ENCODE data around the gene INTS11. TPM values are rescaled to one million over a fixed set of nuclear protein-coding genes. Genes with fewer than 3 reads are reported as not detected.

The INTS11 gene
- total and polyA plus RNA-seq, 4 donors, result 26.3 to 40.5 (median 34.5) TPM

DNA sequence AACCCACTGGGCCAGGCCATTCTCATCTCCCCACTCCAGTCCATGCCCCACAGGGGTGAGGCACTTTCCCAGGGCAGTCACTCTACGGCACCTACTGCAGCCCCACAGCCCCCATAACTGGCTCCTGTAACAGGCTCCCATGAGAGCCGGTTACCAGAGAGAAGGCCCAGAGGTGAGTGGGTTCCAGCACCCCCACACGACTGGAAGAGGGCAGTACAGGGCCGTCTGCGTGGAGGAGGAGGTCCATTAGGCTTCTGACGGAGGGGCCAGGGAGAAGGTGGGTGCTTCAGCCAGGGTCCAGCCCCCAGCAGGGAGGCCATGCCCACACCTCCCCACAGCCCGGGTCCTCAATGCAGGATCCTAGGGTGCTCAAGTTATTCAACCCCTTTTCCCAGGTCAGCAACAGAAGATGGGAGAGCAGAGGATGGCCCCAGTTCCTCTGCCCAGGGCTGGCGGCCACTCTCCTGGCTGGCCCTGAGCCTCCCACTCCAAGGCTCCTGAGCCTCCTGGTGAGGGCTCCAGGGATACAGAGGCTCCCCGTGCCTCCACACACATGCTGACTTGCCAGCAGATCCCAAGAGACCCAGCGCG is 18.3 kb downstream of the INTS11 start:
- 53% methylated on average over 11 of the region's 11 CpGs for WGBS
- H3K9ac ChIP-seq (ENCODE audit: low read depth in 1 of 2, low read length in 2 of 2), result no peak overlapping the region

DNA sequence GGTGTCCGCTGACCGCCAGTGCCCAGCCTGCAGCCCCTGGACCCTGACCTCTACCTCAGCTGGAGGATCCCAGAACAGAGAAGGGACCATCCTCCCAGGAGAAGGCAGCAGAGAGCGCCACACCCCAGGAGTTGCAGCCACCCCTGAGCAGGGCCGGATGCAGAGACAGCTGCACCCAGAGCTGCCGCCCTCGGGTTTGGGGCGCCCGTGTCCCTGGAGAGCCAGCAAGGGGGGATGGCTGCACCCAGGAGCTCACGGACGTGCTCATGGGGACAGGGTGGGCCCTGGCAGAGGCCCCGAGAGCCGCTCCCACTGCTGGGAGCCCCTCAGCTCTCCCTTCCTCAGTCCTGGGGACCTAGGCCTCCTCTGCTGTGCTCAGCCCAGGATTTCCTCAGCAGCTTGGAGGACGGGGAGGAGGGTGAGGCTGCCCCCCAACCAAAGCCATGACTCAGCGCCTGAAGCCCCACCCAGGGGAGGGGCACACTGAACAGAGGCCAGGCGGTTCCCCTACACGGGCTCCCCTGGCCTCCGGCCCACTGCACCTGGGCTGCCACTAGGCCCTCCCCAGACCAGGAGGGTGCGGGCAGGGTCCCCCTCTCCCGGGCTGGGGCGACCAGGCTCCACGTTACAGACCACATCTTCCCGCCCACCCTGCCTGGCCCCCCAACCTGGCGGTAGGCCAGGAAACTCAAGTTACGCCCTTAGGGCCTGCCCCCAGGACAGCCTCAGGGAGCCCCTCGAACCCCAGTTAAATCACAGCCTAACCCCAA is 19.0 kb downstream of the INTS11 start:
- H3K9me3 ChIP-seq (ENCODE audit: control insufficient read depth in 4 of 4, low read length in 3 of 4), result no peaks in the 10 kb centered on the region
- H3K4me3 ChIP-seq (ENCODE audit: low read depth in 1 of 3, low read length in 3 of 3), result no peak overlapping the region
- WGBS, result 51% methylated on average over 25 of the region's 25 CpGs
- peak; percentile 74 for DNase-seq (ENCODE audit: low spot score)
- peaks cover 18 to 44% (median 34%) of the 10 kb centered on the region in 4 donors for H3K4me1 ChIP-seq (ENCODE audit: control insufficient read depth in 4 of 4, insufficient read depth in 4 of 4, low read length in 3 of 4)
- peak overlapping the region in 1 of 2 donors; percentile 25 for H3K9ac ChIP-seq (ENCODE audit: low read depth in 1 of 2, low read length in 2 of 2)
- TF ChIP-seq, protein P1, sequence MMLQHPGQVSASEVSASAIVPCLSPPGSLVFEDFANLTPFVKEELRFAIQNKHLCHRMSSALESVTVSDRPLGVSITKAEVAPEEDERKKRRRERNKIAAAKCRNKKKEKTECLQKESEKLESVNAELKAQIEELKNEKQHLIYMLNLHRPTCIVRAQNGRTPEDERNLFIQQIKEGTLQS (IDR thresholded peaks at IDR 0.05), result no peak
- TF ChIP-seq RAD21 (IDR thresholded peaks at IDR 0.05), result no peak
- no peak for TF ChIP-seq GABPA (IDR thresholded peaks at IDR 0.05 in 1 of 2, conservative IDR thresholded peaks at IDR 0.05 in 1 of 2)
- TF ChIP-seq YY1 (IDR thresholded peaks at IDR 0.05), result no peak
- TF ChIP-seq HNF4A (conservative IDR thresholded peaks at IDR 0.05), result no peak
- no peak for TF ChIP-seq RXRA (IDR thresholded peaks at IDR 0.05)
- TF ChIP-seq JUND (IDR thresholded peaks at IDR 0.05), result no peak
- H3K27me3 ChIP-seq (ENCODE audit: control insufficient read depth in 4 of 4, insufficient read depth in 4 of 4, low read length in 3 of 4), result no peaks in the 10 kb centered on the region
- no peaks in the 10 kb centered on the region for H3K36me3 ChIP-seq (ENCODE audit: control insufficient read depth in 4 of 4, insufficient read depth in 3 of 4, low read depth in 1 of 4, low read length in 3 of 4)
- H3K27ac ChIP-seq (ENCODE audit: low read depth in 1 of 2, low read length in 2 of 2), result peak overlapping the region; percentile 37 to 40

More for the DNA sequence above, 18.3 kb downstream of the INTS11 start:
- H3K27ac ChIP-seq (ENCODE audit: low read depth in 1 of 2, low read length in 2 of 2), result no peak overlapping the region
- H3K9me3 ChIP-seq (ENCODE audit: control insufficient read depth in 4 of 4, low read length in 3 of 4), result no peaks in the 10 kb centered on the region
- H3K36me3 ChIP-seq (ENCODE audit: control insufficient read depth in 4 of 4, insufficient read depth in 3 of 4, low read depth in 1 of 4, low read length in 3 of 4), result peaks cover 0 to 4% (median 1%) of the 10 kb centered on the region in 4 donors
- H3K4me3 ChIP-seq (ENCODE audit: low read depth in 1 of 3, low read length in 3 of 3), result no peak overlapping the region
- no peaks in the 10 kb centered on the region for H3K27me3 ChIP-seq (ENCODE audit: control insufficient read depth in 4 of 4, insufficient read depth in 4 of 4, low read length in 3 of 4)
- DNase-seq (ENCODE audit: low spot score), result no peak
- TF ChIP-seq GABPA (IDR thresholded peaks at IDR 0.05 in 1 of 2, conservative IDR thresholded peaks at IDR 0.05 in 1 of 2) (no peak), EGR1 (IDR thresholded peaks at IDR 0.05; ENCODE audit: low read depth in 2 of 2) (no peak), JUND (IDR thresholded peaks at IDR 0.05) (no peak), HNF4G (IDR thresholded peaks at IDR 0.05) (no peak), NR2F2 (IDR thresholded peaks at IDR 0.05) (no peak)
- TF ChIP-seq, protein P2, sequence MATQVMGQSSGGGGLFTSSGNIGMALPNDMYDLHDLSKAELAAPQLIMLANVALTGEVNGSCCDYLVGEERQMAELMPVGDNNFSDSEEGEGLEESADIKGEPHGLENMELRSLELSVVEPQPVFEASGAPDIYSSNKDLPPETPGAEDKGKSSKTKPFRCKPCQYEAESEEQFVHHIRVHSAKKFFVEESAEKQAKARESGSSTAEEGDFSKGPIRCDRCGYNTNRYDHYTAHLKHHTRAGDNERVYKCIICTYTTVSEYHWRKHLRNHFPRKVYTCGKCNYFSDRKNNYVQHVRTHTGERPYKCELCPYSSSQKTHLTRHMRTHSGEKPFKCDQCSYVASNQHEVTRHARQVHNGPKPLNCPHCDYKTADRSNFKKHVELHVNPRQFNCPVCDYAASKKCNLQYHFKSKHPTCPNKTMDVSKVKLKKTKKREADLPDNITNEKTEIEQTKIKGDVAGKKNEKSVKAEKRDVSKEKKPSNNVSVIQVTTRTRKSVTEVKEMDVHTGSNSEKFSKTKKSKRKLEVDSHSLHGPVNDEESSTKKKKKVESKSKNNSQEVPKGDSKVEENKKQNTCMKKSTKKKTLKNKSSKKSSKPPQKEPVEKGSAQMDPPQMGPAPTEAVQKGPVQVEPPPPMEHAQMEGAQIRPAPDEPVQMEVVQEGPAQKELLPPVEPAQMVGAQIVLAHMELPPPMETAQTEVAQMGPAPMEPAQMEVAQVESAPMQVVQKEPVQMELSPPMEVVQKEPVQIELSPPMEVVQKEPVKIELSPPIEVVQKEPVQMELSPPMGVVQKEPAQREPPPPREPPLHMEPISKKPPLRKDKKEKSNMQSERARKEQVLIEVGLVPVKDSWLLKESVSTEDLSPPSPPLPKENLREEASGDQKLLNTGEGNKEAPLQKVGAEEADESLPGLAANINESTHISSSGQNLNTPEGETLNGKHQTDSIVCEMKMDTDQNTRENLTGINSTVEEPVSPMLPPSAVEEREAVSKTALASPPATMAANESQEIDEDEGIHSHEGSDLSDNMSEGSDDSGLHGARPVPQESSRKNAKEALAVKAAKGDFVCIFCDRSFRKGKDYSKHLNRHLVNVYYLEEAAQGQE (IDR thresholded peaks at IDR 0.05), result no peak
- TF ChIP-seq, protein P3, sequence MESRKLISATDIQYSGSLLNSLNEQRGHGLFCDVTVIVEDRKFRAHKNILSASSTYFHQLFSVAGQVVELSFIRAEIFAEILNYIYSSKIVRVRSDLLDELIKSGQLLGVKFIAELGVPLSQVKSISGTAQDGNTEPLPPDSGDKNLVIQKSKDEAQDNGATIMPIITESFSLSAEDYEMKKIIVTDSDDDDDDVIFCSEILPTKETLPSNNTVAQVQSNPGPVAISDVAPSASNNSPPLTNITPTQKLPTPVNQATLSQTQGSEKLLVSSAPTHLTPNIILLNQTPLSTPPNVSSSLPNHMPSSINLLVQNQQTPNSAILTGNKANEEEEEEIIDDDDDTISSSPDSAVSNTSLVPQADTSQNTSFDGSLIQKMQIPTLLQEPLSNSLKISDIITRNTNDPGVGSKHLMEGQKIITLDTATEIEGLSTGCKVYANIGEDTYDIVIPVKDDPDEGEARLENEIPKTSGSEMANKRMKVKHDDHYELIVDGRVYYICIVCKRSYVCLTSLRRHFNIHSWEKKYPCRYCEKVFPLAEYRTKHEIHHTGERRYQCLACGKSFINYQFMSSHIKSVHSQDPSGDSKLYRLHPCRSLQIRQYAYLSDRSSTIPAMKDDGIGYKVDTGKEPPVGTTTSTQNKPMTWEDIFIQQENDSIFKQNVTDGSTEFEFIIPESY (IDR thresholded peaks at IDR 0.05), result no peak
- TF ChIP-seq, protein P1 (IDR thresholded peaks at IDR 0.05), result no peak
- H3K4me1 ChIP-seq (ENCODE audit: control insufficient read depth in 4 of 4, insufficient read depth in 4 of 4, low read length in 3 of 4), result peaks cover 18 to 44% (median 34%) of the 10 kb centered on the region in 4 donors

Measured in liver (tissue), 9 donors.